NCI-H82 (cell line): ENCODE results near the gene MT1F.
"Not testable (repeated sequence)": the region's sequence is repeated elsewhere in the genome, so short reads cannot be mapped to it uniquely, and the experiment has no call there.

Experiments used
- DNase-seq: peaks from one replicate; lab custom pipeline; 2025; lab: John Stamatoyannopoulos, UW

Gene MT1F

GRCh38 chr16:56645311-56645710 lies 12.4 kb upstream of the MT1F start:
- no peak for DNase-seq

DNA sequence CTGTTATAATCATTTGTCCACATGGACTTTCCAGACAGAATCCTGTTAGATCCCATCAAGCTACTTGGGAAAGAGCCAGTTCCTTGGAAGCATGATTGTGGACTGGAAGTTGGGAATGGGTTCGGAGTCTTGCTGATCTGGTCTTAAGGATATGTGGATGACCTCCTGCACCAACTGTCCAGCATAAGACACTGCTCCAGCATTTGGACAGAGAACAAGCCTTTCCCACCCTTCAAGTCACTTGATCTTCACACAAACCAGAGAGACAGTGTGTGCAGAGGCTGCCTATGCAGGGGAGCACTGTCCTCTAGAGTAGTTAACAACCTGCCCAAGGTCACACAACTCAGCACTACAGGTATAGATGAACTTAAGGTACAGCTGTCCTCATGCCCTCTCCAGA lies 11.9 kb upstream of the MT1F start:
- no peak for DNase-seq

- no peak for DNase-seq
Observed at GRCh38 chr16:56647641-56648431, 9.9 kb upstream of the MT1F start.

- DNase-seq: no peak
Observed at GRCh38 chr16:56649271-56649670, 8.5 kb upstream of the MT1F start.

DNA sequence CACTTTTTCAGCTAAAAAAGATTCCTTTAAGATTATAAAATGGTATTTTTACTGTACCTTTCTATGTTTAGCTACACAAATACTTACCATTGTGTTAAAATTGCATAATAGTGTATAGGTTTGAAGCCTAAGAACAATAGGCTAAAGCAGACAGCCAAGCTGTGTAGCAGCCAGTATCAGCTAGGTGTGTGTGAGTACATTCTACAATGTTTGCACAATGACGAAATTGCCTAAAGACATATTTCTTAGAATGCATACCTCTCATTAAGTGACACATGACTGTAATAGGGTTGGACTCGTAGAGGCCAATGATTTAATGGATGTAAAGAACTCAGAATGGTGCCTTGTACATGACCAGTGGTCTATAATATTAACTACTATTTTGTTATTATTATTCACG lies 7.9 kb upstream of the MT1F start:
- DNase-seq: no peak

GRCh38 chr16:56651586-56651985 lies 6.2 kb upstream of the MT1F start, which contains the start of gene MT1B:
Gene MT1B, plus strand, starts transcription at chr16:56651886. Its CDS starts 68 bp downstream, at chr16:56651954.
- no peak for DNase-seq

DNA sequence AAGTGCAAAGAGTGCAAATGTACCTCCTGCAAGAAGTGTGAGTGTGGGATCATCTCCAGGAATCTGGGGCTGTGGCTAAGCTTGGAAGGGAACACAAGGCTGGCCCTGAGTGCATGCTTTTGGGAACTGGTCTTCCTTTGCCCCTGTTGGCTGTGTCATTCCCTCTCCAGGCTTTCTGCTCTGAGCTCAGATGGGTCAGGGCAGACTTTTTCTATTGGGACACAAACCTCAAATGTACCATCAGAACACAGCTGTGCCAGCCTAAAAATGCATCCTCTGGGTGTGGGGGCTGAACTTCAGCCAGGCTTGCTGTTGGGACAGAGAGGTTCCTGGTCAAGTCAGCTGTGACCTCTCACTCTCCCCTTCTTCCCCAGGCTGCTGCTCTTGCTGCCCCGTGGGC lies 5.2 kb upstream of the MT1F start:
- no peak for DNase-seq

DNA sequence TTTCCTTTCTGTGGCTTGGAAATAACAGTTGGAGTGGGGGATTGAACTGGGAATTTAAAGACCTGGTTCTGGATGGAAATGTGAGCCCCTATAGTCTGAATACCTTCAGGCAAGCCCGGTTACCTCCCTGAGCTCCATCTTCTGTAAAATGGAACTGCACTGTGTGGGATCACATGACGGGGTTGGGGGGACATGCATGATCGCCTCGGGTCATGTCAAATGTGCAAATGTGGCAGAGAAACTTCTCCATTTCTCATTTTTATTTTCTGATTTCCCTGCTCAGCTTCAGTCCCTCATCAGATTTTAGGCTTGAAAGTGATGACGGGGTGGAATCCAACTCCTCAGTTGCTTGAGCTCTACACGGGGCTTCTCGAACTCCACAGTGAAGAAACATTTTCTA lies 4.5 kb upstream of the MT1F start:
- no peak for DNase-seq

DNA sequence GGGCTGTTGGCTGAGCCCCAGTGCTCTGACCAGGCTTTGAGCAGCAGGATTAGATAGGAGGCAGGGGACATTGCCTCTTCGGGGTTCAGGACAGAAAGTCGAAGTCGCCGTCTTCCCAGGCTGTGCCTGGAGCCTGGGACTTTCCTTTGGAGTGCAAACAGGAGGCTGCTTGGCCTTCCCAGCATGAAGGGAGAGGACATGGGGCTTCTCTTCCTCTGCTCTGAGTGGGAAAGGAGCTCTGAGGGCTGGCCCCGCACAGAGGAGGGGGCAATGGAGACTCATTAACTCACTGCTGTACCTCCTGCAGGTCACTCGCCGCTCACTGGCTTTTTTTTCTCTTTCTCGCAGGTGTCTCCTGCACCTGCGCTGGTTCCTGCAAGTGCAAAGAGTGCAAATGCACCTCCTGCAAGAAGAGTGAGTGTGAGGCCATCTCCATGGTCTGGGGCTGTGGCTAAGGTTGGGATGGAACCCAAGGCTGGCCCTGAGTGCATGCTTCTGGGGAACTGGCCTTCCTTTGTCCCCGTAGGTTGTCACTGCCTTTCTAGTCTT lies 642 bp downstream of the MT1F start:
- DNase-seq: no peak

DNA sequence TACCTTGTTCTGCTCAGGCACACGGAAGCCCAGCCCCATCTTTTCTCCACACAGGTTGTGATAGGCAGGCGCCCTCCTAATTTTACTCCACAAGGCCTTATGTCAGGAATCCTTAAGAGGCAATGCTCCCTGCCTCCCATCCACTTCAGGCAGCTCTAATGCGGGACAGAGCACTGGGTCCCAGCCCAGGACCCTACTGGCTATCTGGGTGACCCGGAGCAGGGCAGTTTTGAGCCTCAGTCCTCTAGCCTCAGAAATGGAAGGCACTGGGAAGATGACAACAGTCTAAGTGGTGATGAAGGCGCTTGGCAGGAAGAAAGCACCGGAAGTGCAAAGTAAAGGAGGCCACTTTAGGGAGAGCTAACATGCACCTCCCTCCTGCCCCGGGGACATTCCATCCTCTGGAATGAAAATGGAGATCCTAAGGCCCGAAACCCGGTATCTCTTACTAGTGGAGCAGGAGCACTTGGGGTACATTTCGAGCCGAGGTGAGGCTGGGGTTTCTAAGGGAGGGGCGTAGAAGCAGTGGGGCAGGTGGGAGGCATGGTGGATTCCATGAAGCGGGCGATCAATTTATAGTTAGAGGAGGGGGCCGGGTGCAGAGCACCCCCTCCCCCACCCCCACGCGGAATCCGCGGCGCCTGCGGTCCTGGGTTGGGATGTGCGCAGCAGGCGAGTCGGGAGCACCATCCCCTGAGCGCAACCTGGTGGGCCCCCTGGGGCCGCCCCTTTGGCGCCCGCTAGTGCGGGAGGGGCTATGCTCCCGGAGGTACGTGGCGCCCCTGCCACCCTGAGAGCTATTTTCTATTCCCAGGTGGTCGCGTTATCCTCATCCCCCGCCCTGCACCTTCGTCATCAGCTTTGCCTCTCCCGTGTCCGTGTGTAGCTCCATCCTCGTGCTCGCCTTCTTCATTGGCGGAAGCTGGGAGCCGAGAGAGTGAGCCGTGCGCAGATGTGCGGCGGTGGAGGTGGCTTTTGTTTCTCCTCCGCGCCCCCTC lies 4.9 kb downstream of the MT1F start:
- no peak for DNase-seq

- no peak for DNase-seq
Observed at GRCh38 chr16:56664506-56664905, 6.7 kb downstream of the MT1F start.

DNA sequence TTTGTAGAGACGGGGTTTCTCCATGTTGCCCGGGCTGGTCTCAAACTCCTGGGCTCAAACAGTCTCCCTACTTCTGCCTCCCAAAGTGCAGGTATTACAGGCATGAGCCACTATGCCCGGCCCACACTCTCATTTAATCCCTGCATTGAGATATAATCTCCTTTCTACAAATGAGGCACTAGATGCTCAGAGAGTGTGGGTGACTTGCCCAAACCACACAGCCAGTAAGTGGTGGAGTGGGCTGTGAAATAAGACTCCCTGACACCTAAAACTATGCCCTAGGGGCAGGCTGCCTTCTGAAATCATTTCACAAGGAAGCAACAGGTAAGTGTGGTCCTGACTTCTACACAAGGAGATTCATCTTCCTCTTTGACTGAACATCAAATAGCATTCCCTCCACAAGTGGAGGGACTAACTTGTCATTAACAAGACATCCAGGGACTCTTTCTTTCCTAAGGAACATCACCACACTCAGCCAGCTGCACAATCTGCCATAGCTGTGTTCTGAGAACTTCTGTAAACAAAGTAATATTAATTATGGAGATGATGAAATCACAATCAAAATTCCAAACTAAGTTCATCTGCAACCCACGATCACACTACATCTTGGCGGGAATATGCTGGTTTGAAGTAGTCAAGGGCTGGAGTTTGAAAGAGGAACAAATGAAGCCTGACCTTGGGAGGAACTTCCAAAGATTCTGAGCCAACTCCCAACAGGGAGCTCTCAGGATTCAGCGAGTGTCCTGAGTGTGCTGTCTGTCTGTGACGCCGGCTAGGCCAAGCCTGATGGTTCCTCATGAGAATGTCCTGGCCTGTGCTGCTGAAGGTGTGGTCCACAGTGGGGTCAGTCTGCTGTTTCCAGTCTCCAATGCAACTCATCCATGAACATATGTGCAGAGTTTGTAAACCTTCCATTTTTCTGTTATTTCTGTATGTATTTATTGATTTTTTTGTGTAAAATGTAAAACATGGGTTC lies 7.8 kb downstream of the MT1F start:
- DNase-seq: not testable (repeated sequence)

DNA sequence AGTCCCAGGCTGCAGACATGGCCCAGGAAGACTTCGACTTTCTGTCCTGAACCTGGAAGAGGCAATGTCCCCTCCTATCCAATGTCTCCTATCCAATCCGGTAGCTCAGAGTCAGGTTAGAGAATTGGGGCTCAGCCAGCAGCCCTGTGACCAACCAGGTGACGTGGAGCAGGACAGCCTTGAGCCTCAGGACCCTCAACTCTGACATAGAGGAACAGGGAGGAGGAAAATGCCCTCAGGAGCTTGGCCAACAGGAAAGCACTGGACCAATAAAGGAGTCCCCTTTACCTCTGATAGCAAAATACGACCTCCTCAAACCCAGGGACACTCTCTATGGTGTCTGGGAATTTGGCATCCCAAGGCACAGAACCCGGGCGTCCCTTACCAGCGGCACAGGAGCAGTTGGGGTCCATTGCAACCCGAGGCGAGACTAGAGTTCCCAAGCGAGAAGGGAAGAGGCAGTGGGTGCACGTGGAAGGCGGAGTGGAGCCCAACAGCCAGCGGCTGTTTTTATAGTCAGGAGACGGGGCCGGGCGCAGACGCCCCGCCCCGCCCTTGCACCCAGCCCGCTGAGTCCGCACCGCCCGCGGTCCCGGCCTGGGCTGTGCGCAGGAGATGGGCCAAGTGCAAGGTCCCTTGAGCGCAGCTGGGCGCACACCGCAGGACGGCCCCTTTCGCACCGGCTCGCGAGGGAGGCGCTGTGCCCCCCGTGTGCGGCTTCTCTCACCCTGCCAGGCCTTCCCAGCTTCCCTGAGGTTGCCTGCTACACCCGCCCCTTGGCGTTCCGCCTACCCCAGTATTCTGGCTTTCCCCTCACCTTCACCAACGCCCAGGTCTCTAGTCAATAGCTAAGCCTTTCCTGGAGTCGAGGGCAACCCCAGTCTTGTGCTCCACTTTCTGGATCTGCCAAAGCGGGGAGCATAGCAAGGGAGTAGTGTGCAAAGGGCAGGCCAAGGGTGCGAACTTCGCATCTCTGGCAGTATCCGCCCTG lies 10.1 kb downstream of the MT1F start, which contains the start of gene MT1G:
Gene MT1G (minus strand): TSS at position 485 of the 991 bp plus-strand sequence. CDS start 72 bp downstream, at position 413.
- peak; percentile 23 for DNase-seq

GRCh38 chr16:56669005-56669839 lies 11.5 kb downstream of the MT1F start, which contains the start of gene MT1H:
Gene MT1H, plus strand, starts transcription at chr16:56669814. Its CDS starts 71 bp downstream, at chr16:56669885.
- no peak for DNase-seq

- DNase-seq: no peak
Observed at GRCh38 chr16:56669840-56670619, 12.3 kb downstream of the MT1F start.

DNA sequence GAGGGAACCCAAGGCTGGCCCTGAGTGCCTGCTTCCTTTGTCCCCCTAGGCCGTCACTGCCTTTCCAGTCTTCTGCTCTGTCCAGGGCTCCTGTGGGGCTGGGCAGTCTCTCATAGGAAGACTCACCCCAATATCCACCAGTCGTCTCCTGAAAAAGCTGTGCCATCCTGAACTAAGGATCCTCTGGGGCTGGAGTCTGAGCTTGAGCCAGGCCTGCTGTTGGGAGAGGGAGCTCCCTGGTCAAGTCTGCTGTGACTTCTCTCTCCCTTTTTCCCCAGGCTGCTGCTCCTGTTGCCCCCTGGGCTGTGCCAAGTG lies 12.8 kb downstream of the MT1F start:
- no peak for DNase-seq

DNA sequence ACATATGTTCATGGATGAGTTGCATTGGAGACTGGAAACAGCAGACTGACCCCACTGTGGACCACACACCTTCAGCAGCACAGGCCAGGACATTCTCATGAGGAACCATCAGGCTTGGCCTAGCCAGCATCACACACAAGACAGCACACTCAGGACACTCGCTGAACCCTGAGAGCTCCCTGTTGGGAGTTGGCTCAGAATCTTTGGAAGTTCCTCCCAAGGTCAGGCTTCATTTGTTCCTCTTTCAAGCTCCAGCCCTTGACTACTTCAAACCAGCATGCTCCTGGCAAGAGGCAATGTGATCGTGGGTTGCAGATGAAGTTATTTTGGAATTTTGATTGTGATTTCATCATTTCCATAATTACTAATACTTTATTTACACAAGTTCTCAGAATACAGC lies 13.9 kb downstream of the MT1F start:
- not testable (repeated sequence) for DNase-seq

DNA sequence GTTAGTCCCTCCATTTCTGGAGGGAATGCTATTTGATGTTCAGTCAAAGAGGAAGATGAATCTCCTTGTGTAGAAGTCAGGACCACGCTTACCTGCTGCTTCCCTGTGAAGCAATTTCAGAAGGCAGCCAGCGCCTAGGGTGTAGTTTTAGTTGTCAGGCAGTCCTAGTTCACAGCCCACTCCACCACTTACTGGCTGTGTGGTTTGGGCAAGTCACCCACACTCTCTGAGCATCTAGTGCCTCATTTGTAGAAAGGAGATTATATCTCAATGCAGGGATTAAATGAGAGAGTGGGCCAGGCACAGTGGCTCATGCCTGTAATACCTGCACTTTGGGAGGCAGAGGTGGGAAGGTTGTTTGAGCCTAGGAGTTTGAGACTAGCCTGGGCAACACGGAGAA lies 14.4 kb downstream of the MT1F start:
- DNase-seq: not testable (repeated sequence)
